ENCODE data around the gene TMEM222. TPM values are rescaled to one million over a fixed set of nuclear protein-coding genes. Genes with fewer than 3 reads are reported as not detected.
A peak's percentile ranks its signal among the peaks of the same experiment; 100 is the strongest.

TMEM222 gene
- total and polyA plus RNA-seq, 2 experiments from 2014 or later, result 53.0 to 59.0 TPM

GRCh38 chr1:27355683-27356082 is 33.7 kb downstream of the TMEM222 start:
- H3K4me3 ChIP-seq, result no peak overlapping the region
- H3K36me3 ChIP-seq (ENCODE audit: low read depth), result no peaks in the 10 kb centered on the region; the same call in 1 of the 2 replicates
- H3F3A ChIP-seq (ENCODE audit: insufficient read depth), result no peaks in the 10 kb centered on the region
- DNase-seq, result no peak
- H3K27ac ChIP-seq, result no peak overlapping the region
- no peak overlapping the region for H3K9ac ChIP-seq
- in situ Hi-C loops (cut with MboI), result no loop called here
- 96% methylated on average over 5 of the region's 5 CpGs for WGBS, 2 experiments (ENCODE audit: low coverage in 1 of 2, low lambda C conversion rate in 2 of 2, missing lambda C conversion rate in 2 of 2)
- no peaks in the 10 kb centered on the region for H3K27me3 ChIP-seq (replicated peaks; ENCODE audit: insufficient read depth)
- H3K9me2 ChIP-seq (ENCODE audit: insufficient read depth), result no peaks in the 10 kb centered on the region
- H4K20me1 ChIP-seq (ENCODE audit: insufficient read depth), result no peaks in the 10 kb centered on the region
- H3K79me2 ChIP-seq (ENCODE audit: insufficient read depth), result no peaks in the 10 kb centered on the region
- no peak overlapping the region for H3K4me2 ChIP-seq (ENCODE audit: unreplicated experiment)
- H2AFZ ChIP-seq, result no peak overlapping the region
- TF ChIP-seq EZH2 (IDR thresholded peaks at IDR 0.05; ENCODE audit: insufficient read depth, poor library complexity, severe bottlenecking), result no peak
- TF ChIP-seq EZH2phosphoT487 (IDR thresholded peaks at IDR 0.05; ENCODE audit: insufficient read depth, low read depth), result no peak
- no peaks in the 10 kb centered on the region for H3K4me1 ChIP-seq (ENCODE audit: insufficient read depth)
- no peaks in the 10 kb centered on the region for H3K9me3 ChIP-seq (ENCODE audit: low read depth)

DNA sequence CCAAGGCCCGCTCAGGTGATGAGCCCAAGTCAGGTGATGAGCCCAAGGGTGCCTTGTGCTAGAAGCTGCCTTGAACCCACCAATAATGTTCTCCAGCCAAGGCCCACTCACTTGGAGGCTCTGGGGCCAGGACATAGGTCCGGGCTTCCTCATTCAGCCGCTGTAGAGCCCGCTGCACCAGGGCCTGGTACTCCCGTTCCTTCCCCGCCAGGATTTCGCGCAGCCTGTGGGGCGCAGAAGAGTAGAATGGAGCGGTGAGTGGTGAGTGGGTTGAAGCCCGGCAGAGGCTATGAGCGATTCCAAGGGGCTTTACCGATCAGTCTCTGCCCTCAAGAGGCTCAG is 34.3 kb downstream of the TMEM222 start:
- Histone ChIP-seq H3K36me3 (ENCODE audit: low read depth) (no peaks in the 10 kb centered on the region; the same call in 1 of the 2 replicates), H3K79me2 (ENCODE audit: insufficient read depth) (no peaks in the 10 kb centered on the region), H3K9me2 (ENCODE audit: insufficient read depth) (no peaks in the 10 kb centered on the region), H4K20me1 (ENCODE audit: insufficient read depth) (no peaks in the 10 kb centered on the region), H3K9ac (no peak overlapping the region), H2AFZ (no peak overlapping the region), H3K27me3 (replicated peaks; ENCODE audit: insufficient read depth) (no peaks in the 10 kb centered on the region), H3K4me2 (ENCODE audit: unreplicated experiment) (no peak overlapping the region), H3K4me1 (ENCODE audit: insufficient read depth) (no peaks in the 10 kb centered on the region), H3K4me3 (no peak overlapping the region), H3K27ac (no peak overlapping the region), H3F3A (ENCODE audit: insufficient read depth) (no peaks in the 10 kb centered on the region), H3K9me3 (ENCODE audit: low read depth) (no peaks in the 10 kb centered on the region)
- DNase-seq, result no peak
- 95 to 96% methylated on average over 13 of the region's 13 CpGs for WGBS, 2 experiments (ENCODE audit: low coverage in 1 of 2, low lambda C conversion rate in 2 of 2, missing lambda C conversion rate in 2 of 2)
- in situ Hi-C loops (cut with MboI), result no loop called here
- no peak for TF ChIP-seq EZH2 (IDR thresholded peaks at IDR 0.05; ENCODE audit: insufficient read depth, poor library complexity, severe bottlenecking)
- no peak for TF ChIP-seq EZH2phosphoT487 (IDR thresholded peaks at IDR 0.05; ENCODE audit: insufficient read depth, low read depth)

DNA sequence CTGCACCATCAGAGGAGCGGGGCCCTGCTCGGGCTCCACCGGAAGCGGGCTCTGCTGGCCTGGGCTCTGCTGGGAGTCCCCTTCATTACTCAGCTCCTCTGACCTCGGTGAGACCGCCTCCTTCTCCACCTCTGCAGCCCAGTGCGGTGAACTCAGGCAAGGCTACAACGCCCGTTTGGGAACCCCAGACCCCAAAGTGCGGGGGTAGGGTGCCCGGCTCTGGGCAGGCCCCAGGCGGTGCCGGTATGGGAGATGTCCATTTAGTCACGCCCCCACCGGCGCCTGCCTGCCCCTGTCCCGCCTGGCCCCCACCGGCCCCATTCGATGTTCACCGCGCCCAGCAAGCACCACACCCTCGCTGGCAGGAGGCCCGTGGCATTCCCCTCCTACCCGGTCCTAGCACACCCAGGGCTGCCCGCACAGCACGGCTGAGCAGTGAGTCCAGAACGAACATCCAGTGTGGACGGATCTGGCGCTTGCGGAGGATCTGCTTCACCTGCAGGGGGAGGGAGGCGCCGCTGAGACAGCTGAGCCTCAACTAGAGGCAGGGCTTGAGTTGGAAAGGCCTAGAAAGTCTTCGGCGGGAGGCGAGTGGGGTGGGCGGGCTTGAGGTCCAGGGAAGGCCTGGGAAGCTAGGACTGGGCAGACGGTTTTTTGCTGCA is 34.8 kb downstream of the TMEM222 start:
- 84 to 89% methylated on average over 34 to 37 of the region's 37 CpGs for WGBS, 2 experiments (ENCODE audit: low coverage in 1 of 2, low lambda C conversion rate in 2 of 2, missing lambda C conversion rate in 2 of 2)
- in situ Hi-C loops (cut with MboI), result no loop called here
- H2AFZ ChIP-seq, result no peak overlapping the region
- no peak overlapping the region for H3K4me2 ChIP-seq (ENCODE audit: unreplicated experiment)
- H3K4me3 ChIP-seq, result no peak overlapping the region
- no peak overlapping the region for H3K27ac ChIP-seq
- H3K9me2 ChIP-seq (ENCODE audit: insufficient read depth), result no peaks in the 10 kb centered on the region
- H3K4me1 ChIP-seq (ENCODE audit: insufficient read depth), result no peaks in the 10 kb centered on the region
- no peaks in the 10 kb centered on the region for H3K27me3 ChIP-seq (replicated peaks; ENCODE audit: insufficient read depth)
- no peak for DNase-seq
- TF ChIP-seq EZH2 (IDR thresholded peaks at IDR 0.05; ENCODE audit: insufficient read depth, poor library complexity, severe bottlenecking) (no peak), EZH2phosphoT487 (IDR thresholded peaks at IDR 0.05; ENCODE audit: insufficient read depth, low read depth) (no peak)
- H3K79me2 ChIP-seq (ENCODE audit: insufficient read depth), result no peaks in the 10 kb centered on the region
- H3K36me3 ChIP-seq (ENCODE audit: low read depth), result peaks cover 1% of the 10 kb centered on the region; the same call in 1 of the 2 replicates
- H3K9ac ChIP-seq, result no peak overlapping the region
- no peaks in the 10 kb centered on the region for H3F3A ChIP-seq (ENCODE audit: insufficient read depth)
- no peaks in the 10 kb centered on the region for H4K20me1 ChIP-seq (ENCODE audit: insufficient read depth)
- no peaks in the 10 kb centered on the region for H3K9me3 ChIP-seq (ENCODE audit: low read depth)

DNA sequence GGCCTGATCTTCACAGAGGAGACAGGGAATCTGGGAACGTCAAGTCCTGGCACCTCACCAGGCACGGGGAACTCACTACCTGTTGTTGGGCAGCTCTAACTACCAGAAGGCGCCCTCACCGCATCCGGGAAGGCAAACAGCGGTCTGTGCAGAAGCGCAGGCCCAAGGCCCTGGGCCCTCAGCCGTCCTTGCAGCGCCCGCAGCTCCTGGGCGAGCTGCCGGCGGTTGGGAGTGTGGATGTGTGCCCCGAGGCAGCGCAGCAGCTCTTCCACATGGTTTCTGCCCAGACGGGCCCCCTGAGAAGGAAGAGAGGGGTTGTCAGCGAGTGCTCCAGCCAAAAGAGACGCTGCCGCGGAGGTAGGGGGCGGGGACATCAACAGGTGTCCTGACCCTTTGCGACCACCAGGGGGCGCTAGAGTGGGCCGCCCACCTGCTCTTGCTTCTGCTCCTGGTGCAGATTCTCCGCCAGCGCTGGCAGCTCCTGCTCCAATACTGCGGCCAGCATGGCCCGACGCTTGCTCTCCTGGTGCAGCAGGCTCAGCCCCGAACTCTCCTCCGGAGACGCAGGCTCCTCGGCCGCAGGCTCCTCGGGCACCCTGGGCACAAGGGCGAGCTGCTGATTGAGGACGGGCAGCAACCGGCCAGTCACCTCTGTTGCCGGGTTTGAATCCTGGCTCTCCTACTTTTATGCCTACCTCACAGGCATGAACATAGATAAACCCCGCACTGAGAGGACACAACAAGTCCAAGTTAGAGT is 35.5 kb downstream of the TMEM222 start:
- H3K27ac ChIP-seq, result no peak overlapping the region
- H3K4me3 ChIP-seq, result no peak overlapping the region
- H3K4me1 ChIP-seq (ENCODE audit: insufficient read depth), result no peaks in the 10 kb centered on the region
- H3K79me2 ChIP-seq (ENCODE audit: insufficient read depth), result no peaks in the 10 kb centered on the region
- no peak overlapping the region for H3K4me2 ChIP-seq (ENCODE audit: unreplicated experiment)
- H2AFZ ChIP-seq, result no peak overlapping the region
- 72 to 81% methylated on average over 30 to 40 of the region's 40 CpGs for WGBS, 2 experiments (ENCODE audit: low coverage in 1 of 2, low lambda C conversion rate in 2 of 2, missing lambda C conversion rate in 2 of 2)
- DNase-seq, result peak; percentile 48
- H4K20me1 ChIP-seq (ENCODE audit: insufficient read depth), result no peaks in the 10 kb centered on the region
- in situ Hi-C loops (cut with MboI), result no loop called here
- no peaks in the 10 kb centered on the region for H3K27me3 ChIP-seq (replicated peaks; ENCODE audit: insufficient read depth)
- no peaks in the 10 kb centered on the region for H3F3A ChIP-seq (ENCODE audit: insufficient read depth)
- peaks cover 5% of the 10 kb centered on the region; the same call in 1 of the 2 replicates for H3K36me3 ChIP-seq (ENCODE audit: low read depth)
- no peaks in the 10 kb centered on the region for H3K9me2 ChIP-seq (ENCODE audit: insufficient read depth)
- no peak for TF ChIP-seq EZH2 (IDR thresholded peaks at IDR 0.05; ENCODE audit: insufficient read depth, poor library complexity, severe bottlenecking)
- TF ChIP-seq EZH2phosphoT487 (IDR thresholded peaks at IDR 0.05; ENCODE audit: insufficient read depth, low read depth), result no peak
- H3K9me3 ChIP-seq (ENCODE audit: low read depth), result no peaks in the 10 kb centered on the region
- no peak overlapping the region for H3K9ac ChIP-seq
